Thyroid gland (tissue), 4 donors: Measurements from ENCODE around the gene AFAP1. TPM values are rescaled to one million over a fixed set of nuclear protein-coding genes. Genes with fewer than 3 reads are reported as not detected.

ENCODE experiments used
- DNase-seq, 2 donors: peaks; one replicate each; pipeline ENCODE4 v3.0.0-alpha.2; 2019
- H3K27ac ChIP-seq, 3 donors: fragments of 200-600 bp; sonication (generic); 1 replicate in 2 of 3; 2 replicates in 1 of 3; pipeline ENCODE4 v1.5.1; 2016 to 2019; ENCODE audit warnings: mild to moderate bottlenecking in 1 of 3, moderate library complexity in 1 of 3
- H3K27me3 ChIP-seq: fragments of 200-600 bp; sonication (generic); one replicate; pipeline ENCODE4 v1.5.1; 2019
- H3K36me3 ChIP-seq, 2 donors: fragments of 200-600 bp; sonication (generic); one replicate each; pipeline ENCODE4 v1.5.1; 2016 to 2019
- H3K4me1 ChIP-seq, 2 donors: fragments of 200-600 bp; sonication (generic); one replicate each; pipeline ENCODE4 v1.5.1; 2017 to 2019
- H3K4me3 ChIP-seq, 3 donors: fragments of 200-600 bp; sonication (generic); replicated peaks in 1 of 3; 1 replicate in 2 of 3; 2 replicates in 1 of 3; pipeline ENCODE4 v1.5.1; 2016; ENCODE audit warnings: mild to moderate bottlenecking in 1 of 3
- H3K9me3 ChIP-seq: fragments of 200-600 bp; sonication (generic); one replicate; pipeline ENCODE4 v1.5.1; 2017
- CTCF ChIP-seq, 6 experiments: fragments of 200-600 bp in 3 of 6; fragments of 450-650 bp in 3 of 6; sonication (generic) in 3 of 6; IDR thresholded peaks; one replicate each; pipeline ENCODE4 v1.5.1; 2016 to 2019; ENCODE audit warnings: antibody characterized with exemption in 6 of 6, mild to moderate bottlenecking in 2 of 6, inconsistent platforms in 1 of 6, moderate library complexity in 1 of 6
- POLR2A ChIP-seq, 2 donors: fragments of 450-650 bp; IDR thresholded peaks; one replicate each; pipeline ENCODE4 v1.6.1; 2017; ENCODE audit warnings: antibody characterized with exemption in 2 of 2, mild to moderate bottlenecking in 2 of 2, moderate library complexity in 1 of 2
- WGBS, 2 donors: methylation state at CpG; one replicate each; pipeline ENCODE4 v1.1.5; 2017; 5-methylcytosine and 5-hydroxymethylcytosine counted together
- intact Hi-C: fragments of 100-400 bp; cut with DNase I; formaldehyde crosslinking; loops from one replicate; pipeline ENCODE4 v1.15.1; 2023
- total RNA-seq, 4 donors: library from RNA; depleted of rRNA; stranded (reverse); fragments of >200 nt; gene quantifications; one replicate each; pipeline ENCODE4 v1.2.3, GENCODE V29; 2016

The AFAP1 gene
- total RNA-seq, 4 donors from 2014 or later = 12.3 to 33.3 (median 26.2) TPM

- DNase-seq = no peak
- Histone ChIP-seq H3K36me3 (no peaks in the 10 kb centered on the region), H3K27ac (no peak overlapping the region), H3K4me1 (peaks cover 0 to 5% of the 10 kb centered on the region in 2 donors), H3K4me3 (no peak overlapping the region), H3K9me3 (no peaks in the 10 kb centered on the region), H3K27me3 (no peaks in the 10 kb centered on the region)
- intact Hi-C loops = no loop called here
- TF ChIP-seq CTCF (IDR thresholded peaks at IDR 0.05) = no peak
- no peak for TF ChIP-seq POLR2A (IDR thresholded peaks at IDR 0.05)
- 94 to 96% methylated on average over 9 to 16 of the region's 45 CpGs for WGBS, 2 donors
Observed at GRCh38 chr4:7739918-7740865, 199.5 kb downstream of the AFAP1 start.

- intact Hi-C loops = no loop called here
- no peak for TF ChIP-seq CTCF (IDR thresholded peaks at IDR 0.05)
- H3K4me1 ChIP-seq = peaks cover 0 to 5% of the 10 kb centered on the region in 2 donors
- no peaks in the 10 kb centered on the region for H3K9me3 ChIP-seq
- no peak overlapping the region for H3K4me3 ChIP-seq
- DNase-seq = no peak
- H3K27me3 ChIP-seq = no peaks in the 10 kb centered on the region
- 94 to 95% methylated on average over 15 to 26 of the region's 37 CpGs for WGBS, 2 donors
- H3K36me3 ChIP-seq = no peaks in the 10 kb centered on the region
- H3K27ac ChIP-seq = no peak overlapping the region
Observed at GRCh38 chr4:7739077-7739917, 200.4 kb downstream of the AFAP1 start.

GRCh38 chr4:7738458-7739076, 201.1 kb downstream of the AFAP1 start:
- TF ChIP-seq POLR2A (IDR thresholded peaks at IDR 0.05) = no peak
- TF ChIP-seq CTCF (IDR thresholded peaks at IDR 0.05) = no peak
- Histone ChIP-seq H3K9me3 (no peaks in the 10 kb centered on the region), H3K27ac (no peak overlapping the region), H3K4me1 (no peaks in the 10 kb centered on the region), H3K36me3 (no peaks in the 10 kb centered on the region), H3K27me3 (no peaks in the 10 kb centered on the region), H3K4me3 (no peak overlapping the region)
- intact Hi-C loops = no loop called here
- DNase-seq = no peak
- WGBS, 2 donors = 94% methylated on average over 27 to 28 of the region's 32 CpGs

- Histone ChIP-seq H3K4me3 (no peak overlapping the region), H3K27me3 (no peaks in the 10 kb centered on the region), H3K4me1 (no peaks in the 10 kb centered on the region), H3K9me3 (no peaks in the 10 kb centered on the region), H3K27ac (no peak overlapping the region), H3K36me3 (no peaks in the 10 kb centered on the region)
- DNase-seq = no peak
- no peak for TF ChIP-seq CTCF (IDR thresholded peaks at IDR 0.05)
- TF ChIP-seq POLR2A (IDR thresholded peaks at IDR 0.05) = no peak
- intact Hi-C loops = no loop called here
- WGBS, 2 donors = 88 to 91% methylated on average over 7 to 14 of the region's 19 CpGs
Observed at GRCh38 chr4:7737752-7738457, 201.8 kb downstream of the AFAP1 start.
